Testis (tissue), 3 donors: ENCODE results near the gene GDI1. TPM values are rescaled to one million over a fixed set of nuclear protein-coding genes. Genes with fewer than 3 reads are reported as not detected.

Source experiments
- DNase-seq: peaks from one replicate; pipeline ENCODE4 v3.0.0-alpha.2; 2019
- H3K27ac ChIP-seq, 2 donors: fragments of 200-600 bp; sonication (generic); one replicate each; pipeline ENCODE4 v1.5.1; 2019
- H3K27me3 ChIP-seq: fragments of 200-600 bp; sonication (generic); one replicate; pipeline ENCODE4 v1.5.1; 2019
- H3K36me3 ChIP-seq: fragments of 200-600 bp; sonication (generic); one replicate; pipeline ENCODE4 v1.5.1; 2017; ENCODE audit warnings: low read depth; ENCODE audit errors: missing control alignments
- H3K4me1 ChIP-seq: fragments of 200-600 bp; sonication (generic); one replicate; pipeline ENCODE4 v1.5.1; 2019
- H3K4me3 ChIP-seq, 2 donors: fragments of 200-600 bp; sonication (generic); one replicate each; pipeline ENCODE4 v1.5.1; 2017 to 2019
- H3K9me3 ChIP-seq: fragments of 200-600 bp; sonication (generic); one replicate; pipeline ENCODE4 v1.5.1; 2017
- CTCF ChIP-seq, 3 experiments: fragments of 450-650 bp in 2 of 3; fragments of 200-600 bp in 1 of 3; sonication (generic) in 1 of 3; IDR thresholded peaks; one replicate each; pipeline ENCODE4 v1.5.1; 2016 to 2019; ENCODE audit warnings: antibody characterized with exemption in 3 of 3, mild to moderate bottlenecking in 2 of 3, moderate library complexity in 1 of 3
- POLR2A ChIP-seq: fragments of 450-650 bp; IDR thresholded peaks from one replicate; pipeline ENCODE4 v1.6.1; 2017; ENCODE audit warnings: antibody characterized with exemption, mild to moderate bottlenecking, moderate library complexity
- WGBS, 2 donors: methylation state at CpG; one replicate each; pipeline ENCODE4 v1.1.5; 2018; 5-methylcytosine and 5-hydroxymethylcytosine counted together
- intact Hi-C: fragments of 100-400 bp; cut with DNase I; formaldehyde crosslinking; loops from one replicate; pipeline ENCODE4 v1.15.1; 2023; ENCODE audit warnings: low total_unique reads
- polyA plus RNA-seq: library from polyadenylated mRNA; stranded (reverse); fragments of 350-450 nt; fragmentation: Illumina TruSeq; extraction: RNeasy Lipid Tissue Mini Kit (QIAGEN cat#74804); gene quantifications from one replicate; pipeline ENCODE4 v1.2.3, GENCODE V29; 2014; ENCODE audit warnings: low read depth, low replicate concordance; ENCODE audit not compliant: insufficient read depth
- total RNA-seq, 2 donors: library from RNA; depleted of rRNA; stranded (reverse); fragments of >200 nt; gene quantifications; one replicate each; pipeline ENCODE4 v1.2.3, GENCODE V29; 2016

Gene GDI1
- total and polyA plus RNA-seq, 3 donors from 2014 or later, result 118 to 162 (median 158) TPM

GRCh38 chrX:154481195-154481594 is 44.2 kb downstream of the GDI1 start:
- 71 to 72% methylated on average over 5 of the region's 5 CpGs for WGBS, 2 donors
- no peak overlapping the region for H3K4me3 ChIP-seq
- no peaks in the 10 kb centered on the region for H3K27me3 ChIP-seq
- no peak for DNase-seq
- H3K27ac ChIP-seq, result no peak overlapping the region
- no peaks in the 10 kb centered on the region for H3K9me3 ChIP-seq
- TF ChIP-seq CTCF (IDR thresholded peaks at IDR 0.05) (no peak), POLR2A (no peak)
- no peaks in the 10 kb centered on the region for H3K36me3 ChIP-seq
- H3K4me1 ChIP-seq, result no peaks in the 10 kb centered on the region
- intact Hi-C loops, result no loop called here

- 52 to 77% methylated on average over 9 to 13 of the region's 14 CpGs for WGBS, 2 donors
- H3K27ac ChIP-seq, result no peak overlapping the region
- intact Hi-C loops, result no loop called here
- no peaks in the 10 kb centered on the region for H3K27me3 ChIP-seq
- no peak for DNase-seq
- no peak overlapping the region for H3K4me3 ChIP-seq
- no peaks in the 10 kb centered on the region for H3K4me1 ChIP-seq
- no peaks in the 10 kb centered on the region for H3K9me3 ChIP-seq
- no peak for TF ChIP-seq CTCF (IDR thresholded peaks at IDR 0.05)
- TF ChIP-seq POLR2A, result no peak
- H3K36me3 ChIP-seq, result no peaks in the 10 kb centered on the region
Observed at GRCh38 chrX:154481911-154482601, 45.1 kb downstream of the GDI1 start.

GRCh38 chrX:154482786-154483185 is 45.8 kb downstream of the GDI1 start:
- Histone ChIP-seq H3K4me1 (no peaks in the 10 kb centered on the region), H3K36me3 (no peaks in the 10 kb centered on the region), H3K27me3 (no peaks in the 10 kb centered on the region), H3K27ac (no peak overlapping the region), H3K4me3 (no peak overlapping the region), H3K9me3 (no peaks in the 10 kb centered on the region)
- WGBS, 2 donors, result 70 to 96% methylated on average over 2 to 4 of the region's 7 CpGs
- TF ChIP-seq POLR2A (no peak), CTCF (IDR thresholded peaks at IDR 0.05) (no peak)
- intact Hi-C loops, result no loop called here
- DNase-seq, result no peak

GRCh38 chrX:154483325-154483724 is 46.4 kb downstream of the GDI1 start:
- H3K4me3 ChIP-seq, result no peak overlapping the region
- TF ChIP-seq CTCF (IDR thresholded peaks at IDR 0.05) (no peak), POLR2A (no peak)
- H3K27me3 ChIP-seq, result no peaks in the 10 kb centered on the region
- H3K27ac ChIP-seq, result no peak overlapping the region
- WGBS, 2 donors, result 71% methylated on average over 7 of the region's 7 CpGs; no CpG with 5 or more reads in 1 of the 2 donors
- intact Hi-C loops, result no loop called here
- no peaks in the 10 kb centered on the region for H3K4me1 ChIP-seq
- no peaks in the 10 kb centered on the region for H3K36me3 ChIP-seq
- no peaks in the 10 kb centered on the region for H3K9me3 ChIP-seq
- no peak for DNase-seq
